B cell (primary cell): Measurements from ENCODE around the gene WASL. TPM values are rescaled to one million over a fixed set of nuclear protein-coding genes. Genes with fewer than 3 reads are reported as not detected.

ENCODE experiments used
- ATAC-seq: fragments of 200-7000 bp; cut with Tn5 transposase; one replicate; pipeline ENCODE4 v1.10.0; 2021; ENCODE audit warnings: low read depth, mild to moderate bottlenecking, moderate number of reproducible peaks, moderate library complexity
- CTCF ChIA-PET: fragments of 350-600 bp; sonication (Branson Sonifier 250); formaldehyde crosslinking; loops from one replicate; lab custom pipeline; 2021; ENCODE audit warnings: antibody characterized with exemption, inconsistent platforms; lab: Charles Lee
- POLR2A ChIA-PET: fragments of 350-600 bp; sonication (Branson Sonifier 250); formaldehyde crosslinking; loops from one replicate; lab custom pipeline; 2021; ENCODE audit warnings: antibody characterized with exemption; lab: Charles Lee
- DNase-seq: peaks from one replicate; pipeline ENCODE4 v3.0.0; 2013
- H2AFZ ChIP-seq: 2 replicates; pipeline ENCODE4 v1.6.1; 2012; ENCODE audit warnings: mild to moderate bottlenecking, low read depth, low read length; ENCODE audit not compliant: insufficient read depth, poor library complexity, severe bottlenecking
- H3K27ac ChIP-seq, 2 donors: 1 replicate in 1 of 2; 2 replicates in 1 of 2; pipeline ENCODE4 v1.5.1; 2012 to 2013; ENCODE audit warnings: low read length in 2 of 2, mild to moderate bottlenecking in 2 of 2, moderate library complexity in 1 of 2
- H3K27me3 ChIP-seq, 4 experiments: fragments of 200-600 bp in 1 of 4; sonication (generic) in 1 of 4; replicated peaks in 1 of 4; 1 replicate in 2 of 4; 2 replicates in 2 of 4; pipeline versions ENCODE4 v1.6.1 to v1.7.0; 2013 to 2016; ENCODE audit warnings: low read length in 3 of 4, mild to moderate bottlenecking in 2 of 4, mixed read lengths in 1 of 4, moderate library complexity in 1 of 4; ENCODE audit not compliant: insufficient read depth in 4 of 4, control insufficient read depth in 3 of 4; ENCODE audit errors: control extremely low read depth in 1 of 4
- H3K36me3 ChIP-seq, 2 experiments: replicated peaks in 1 of 2; 1 replicate in 1 of 2; 2 replicates in 1 of 2; pipeline versions ENCODE4 v1.6.1 to v1.7.1; 2013; ENCODE audit warnings: low read length in 1 of 2; ENCODE audit not compliant: insufficient read depth in 2 of 2, control insufficient read depth in 1 of 2; ENCODE audit errors: control extremely low read depth in 1 of 2, extremely low read depth in 1 of 2
- H3K4me1 ChIP-seq, 2 donors: fragments of 200-600 bp in 1 of 2; sonication (generic) in 1 of 2; 1 replicate in 1 of 2; 2 replicates in 1 of 2; pipeline versions ENCODE4 v1.5.1 to v1.6.1; 2013 to 2017; ENCODE audit warnings: low read length in 2 of 2; ENCODE audit not compliant: control insufficient read depth in 2 of 2, insufficient read depth in 2 of 2
- H3K4me2 ChIP-seq: replicated peaks from 2 replicates; pipeline ENCODE3; 2012; ENCODE audit warnings: mild to moderate bottlenecking, low read depth, low read length; ENCODE audit not compliant: poor library complexity, severe bottlenecking
- H3K4me3 ChIP-seq, 5 experiments: fragments of 200-600 bp in 1 of 5; sonication (generic) in 1 of 5; 1 replicate in 3 of 5; 2 replicates in 2 of 5; pipeline versions ENCODE4 v1.5.1 to v1.7.0; 2011 to 2016; ENCODE audit warnings: low read length in 4 of 5, mild to moderate bottlenecking in 4 of 5, low read depth in 2 of 5, control low read depth in 1 of 5, moderate library complexity in 1 of 5; ENCODE audit not compliant: insufficient read depth in 1 of 5; ENCODE audit errors: control extremely low read depth in 1 of 5, extremely low read depth in 1 of 5
- H3K79me2 ChIP-seq: fragments of 200-600 bp; sonication (generic); one replicate; pipeline ENCODE4 v1.6.0; 2016; ENCODE audit warnings: low read length; ENCODE audit not compliant: control insufficient read depth, insufficient read depth
- H3K9ac ChIP-seq: fragments of 200-600 bp; sonication (generic); 2 replicates; pipeline ENCODE4 v1.6.1; 2017; ENCODE audit warnings: mild to moderate bottlenecking, low read length, moderate library complexity
- H3K9me3 ChIP-seq, 3 donors: one replicate each; pipeline versions ENCODE4 v1.6.1 to v1.7.1; 2013; ENCODE audit warnings: low read length in 2 of 3; ENCODE audit not compliant: control insufficient read depth in 2 of 3, insufficient read depth in 1 of 3; ENCODE audit errors: control extremely low read depth in 1 of 3
- H4K20me1 ChIP-seq: 2 replicates; pipeline ENCODE4 v1.6.0; 2012; ENCODE audit warnings: mild to moderate bottlenecking, low read length; ENCODE audit not compliant: insufficient read depth, control insufficient read depth, poor library complexity, severe bottlenecking
- H3K27ac Mint-ChIP-seq: one replicate; pipeline ENCODE4 v1.8.0; 2021; ENCODE audit warnings: mixed read lengths
- H3K27me3 Mint-ChIP-seq: one replicate; pipeline ENCODE4 v1.8.0; 2021; ENCODE audit warnings: mixed read lengths
- H3K4me1 Mint-ChIP-seq: one replicate; pipeline ENCODE4 v1.8.0; 2021; ENCODE audit warnings: mixed read lengths
- H3K4me3 Mint-ChIP-seq: one replicate; pipeline ENCODE4 v1.8.0; 2021; ENCODE audit warnings: mixed read lengths
- H3K9me3 Mint-ChIP-seq: one replicate; pipeline ENCODE4 v1.8.0; 2022; ENCODE audit warnings: mixed read lengths; ENCODE audit not compliant: insufficient read depth
- EZH2 ChIP-seq: IDR thresholded peaks from 2 replicates; pipeline ENCODE4 v1.6.1; 2012; ENCODE audit warnings: borderline replicate concordance, low read depth, mild to moderate bottlenecking, moderate library complexity, low read length; ENCODE audit not compliant: insufficient read depth, poor library complexity, severe bottlenecking
- WGBS: methylation state at CpG from one replicate; pipeline ENCODE4 v1.1.5; 2013; ENCODE audit warnings: missing lambda C conversion rate; ENCODE audit not compliant: insufficient coverage; 5-methylcytosine and 5-hydroxymethylcytosine counted together
- intact Hi-C: fragments of 100-400 bp; cut with micrococcal nuclease; formaldehyde crosslinking; loops from one replicate; pipeline ENCODE4 v1.10.0; 2022
- polyA plus RNA-seq: library from polyadenylated mRNA; depleted of rRNA; stranded (reverse); fragments of >200 nt; gene quantifications from 2 replicates; pipeline ENCODE4 v1.2.3, GENCODE V29; 2012
- total RNA-seq, 2 donors: library from RNA; stranded (reverse); fragments of 120-200 nt in 1 of 2; gene quantifications; 1 replicate in 1 of 2; 2 replicates in 1 of 2; pipeline versions ENCODE4 v1.2.3 to v1.2.4, GENCODE V29; 2013 to 2022
- TF ChIP-seq, protein P1 (sequence below): fragments of 200-600 bp; IDR thresholded peaks from one replicate; pipeline ENCODE4 v1.8.0; 2022; ENCODE audit warnings: antibody characterized with exemption, mild to moderate bottlenecking

Gene WASL
- total and polyA plus RNA-seq, 2 donors (not counting 1 experiment from before 2014, with no cell fraction given) = 1.8 to 10.4 TPM

DNA sequence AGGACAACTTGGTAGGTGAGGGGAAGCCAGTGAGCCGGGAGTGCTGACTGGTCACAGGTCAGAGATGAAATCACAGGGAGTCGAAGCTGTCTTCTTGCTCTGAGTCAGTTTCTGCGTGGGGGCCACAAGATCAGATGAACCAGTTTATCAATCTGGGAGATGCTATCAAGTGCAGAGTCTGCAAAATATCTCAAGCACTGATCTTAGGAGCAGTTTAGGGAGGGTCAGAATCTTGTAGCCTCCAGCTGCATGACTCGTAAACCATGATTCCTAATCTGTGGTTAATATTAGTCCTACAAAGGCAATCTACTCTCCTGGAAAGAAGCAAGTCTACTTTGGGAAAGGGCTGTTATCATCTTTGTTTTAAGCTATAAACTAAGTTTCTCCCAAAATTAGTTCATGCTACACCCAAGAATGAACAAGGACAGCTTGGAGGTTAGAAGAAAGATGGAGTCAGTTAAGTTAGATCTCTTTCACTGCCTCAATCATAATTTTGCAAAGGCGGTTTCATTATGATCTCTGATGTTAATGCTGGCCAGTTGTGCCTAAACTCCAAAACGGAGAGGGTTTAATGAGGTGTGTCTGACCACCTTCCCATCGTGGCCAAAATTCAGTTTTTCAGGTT is 101.6 kb downstream of the WASL start:
- no peak overlapping the region for H3K27ac Mint-ChIP-seq
- POLR2A ChIA-PET = no interaction called here
- no peaks in the 10 kb centered on the region for H3K9me3 ChIP-seq

DNA sequence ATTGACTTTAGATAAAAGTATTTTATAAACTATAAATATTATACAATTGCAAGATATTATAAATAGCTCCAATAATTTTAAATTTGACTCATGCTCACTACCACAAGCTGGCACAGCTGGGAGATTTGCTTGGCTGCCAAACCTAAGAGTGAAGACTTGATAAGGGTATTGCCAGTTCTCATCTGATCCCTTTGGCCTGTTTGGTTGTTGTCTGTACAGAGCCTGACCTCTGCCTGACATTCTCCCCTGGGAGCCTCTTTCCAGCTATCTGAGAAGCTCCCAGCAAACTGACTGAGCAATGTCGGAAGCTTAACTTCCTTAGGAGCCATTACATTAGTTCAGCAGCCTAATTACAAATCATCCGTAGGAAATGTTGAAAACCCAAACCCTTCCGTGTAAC is 103.3 kb downstream of the WASL start:
- Histone ChIP-seq H4K20me1 (no peaks in the 10 kb centered on the region), H3K79me2 (no peaks in the 10 kb centered on the region), H3K4me2 (no peak overlapping the region), H3K27ac (no peak overlapping the region), H3K4me1 (no peaks in the 10 kb centered on the region), H2AFZ (no peak overlapping the region), H3K9ac (no peak overlapping the region), H3K27me3 (peaks cover 0 to 11% (median 3%) of the 10 kb centered on the region in 4 experiments), H3K9me3 (no peaks in the 10 kb centered on the region), H3K4me3 (no peak overlapping the region), H3K36me3 (no peaks in the 10 kb centered on the region)
- 82% methylated on average over 2 of the region's 3 CpGs for WGBS
- Mint-ChIP-seq H3K4me1 (no peaks in the 10 kb centered on the region), H3K27ac (no peak overlapping the region), H3K27me3 (peaks cover 55% of the 10 kb centered on the region), H3K4me3 (no peak overlapping the region), H3K9me3 (no peaks in the 10 kb centered on the region)
- POLR2A ChIA-PET = no interaction called here
- TF ChIP-seq, protein P1, sequence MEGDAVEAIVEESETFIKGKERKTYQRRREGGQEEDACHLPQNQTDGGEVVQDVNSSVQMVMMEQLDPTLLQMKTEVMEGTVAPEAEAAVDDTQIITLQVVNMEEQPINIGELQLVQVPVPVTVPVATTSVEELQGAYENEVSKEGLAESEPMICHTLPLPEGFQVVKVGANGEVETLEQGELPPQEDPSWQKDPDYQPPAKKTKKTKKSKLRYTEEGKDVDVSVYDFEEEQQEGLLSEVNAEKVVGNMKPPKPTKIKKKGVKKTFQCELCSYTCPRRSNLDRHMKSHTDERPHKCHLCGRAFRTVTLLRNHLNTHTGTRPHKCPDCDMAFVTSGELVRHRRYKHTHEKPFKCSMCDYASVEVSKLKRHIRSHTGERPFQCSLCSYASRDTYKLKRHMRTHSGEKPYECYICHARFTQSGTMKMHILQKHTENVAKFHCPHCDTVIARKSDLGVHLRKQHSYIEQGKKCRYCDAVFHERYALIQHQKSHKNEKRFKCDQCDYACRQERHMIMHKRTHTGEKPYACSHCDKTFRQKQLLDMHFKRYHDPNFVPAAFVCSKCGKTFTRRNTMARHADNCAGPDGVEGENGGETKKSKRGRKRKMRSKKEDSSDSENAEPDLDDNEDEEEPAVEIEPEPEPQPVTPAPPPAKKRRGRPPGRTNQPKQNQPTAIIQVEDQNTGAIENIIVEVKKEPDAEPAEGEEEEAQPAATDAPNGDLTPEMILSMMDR = no peak
- TF ChIP-seq EZH2 = no peak
- DNase-seq = no peak
- no peak for ATAC-seq
- intact Hi-C loops = no loop called here
- CTCF ChIA-PET = no interaction called here

More for the DNA sequence above, 101.6 kb downstream of the WASL start:
- no peaks in the 10 kb centered on the region for H3K4me1 ChIP-seq
- DNase-seq (no peak), ATAC-seq (no peak)
- Mint-ChIP-seq H3K4me1 (no peaks in the 10 kb centered on the region), H3K27me3 (peaks cover 51% of the 10 kb centered on the region), H3K9me3 (no peaks in the 10 kb centered on the region), H3K4me3 (no peak overlapping the region)
- intact Hi-C loops = no loop called here
- no peaks in the 10 kb centered on the region for H4K20me1 ChIP-seq
- no peak overlapping the region for H3K9ac ChIP-seq
- no peak overlapping the region for H3K4me3 ChIP-seq
- CTCF ChIA-PET = no interaction called here
- H3K79me2 ChIP-seq = no peaks in the 10 kb centered on the region
- no peak overlapping the region for H3K27ac ChIP-seq
- TF ChIP-seq, protein P1 = no peak
- TF ChIP-seq EZH2 = no peak
- H3K27me3 ChIP-seq = peaks cover 0 to 7% (median 1%) of the 10 kb centered on the region in 4 experiments
- H3K4me2 ChIP-seq = no peak overlapping the region
- WGBS = 72% methylated on average over 5 of the region's 7 CpGs
- H2AFZ ChIP-seq = no peak overlapping the region
- no peaks in the 10 kb centered on the region for H3K36me3 ChIP-seq
